ENCODE results near the gene REV1. TPM values are rescaled to one million over a fixed set of nuclear protein-coding genes. Genes with fewer than 3 reads are reported as not detected.
"Not testable (repeated sequence)": the region's sequence is repeated elsewhere in the genome, so short reads cannot be mapped to it uniquely, and the experiment has no call there.

Gene REV1
- total RNA-seq, 1 donor from 2014 or later = 34.0 TPM

DNA sequence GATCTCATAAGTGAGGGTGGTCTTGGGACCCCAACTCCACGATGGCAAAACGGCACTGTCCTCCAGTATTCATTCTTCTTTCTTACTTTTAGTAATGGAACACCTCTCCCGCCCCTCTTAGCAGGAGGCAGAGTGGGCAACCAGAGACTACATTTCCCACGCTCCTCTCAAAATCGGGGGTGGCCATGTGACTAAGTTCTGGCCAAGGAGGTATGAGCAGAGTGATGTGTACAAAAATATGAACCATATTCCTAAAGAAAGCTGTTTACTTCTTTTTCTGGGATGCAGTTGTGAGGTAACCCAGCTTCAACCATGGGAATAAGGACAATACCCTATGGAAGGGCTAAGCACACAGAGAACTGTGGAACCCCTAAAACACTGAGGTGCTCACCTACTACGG, 12.8 kb downstream of the REV1 start:
- no peak for DNase-seq (ENCODE audit: low read depth)
- TF ChIP-seq, protein P1, sequence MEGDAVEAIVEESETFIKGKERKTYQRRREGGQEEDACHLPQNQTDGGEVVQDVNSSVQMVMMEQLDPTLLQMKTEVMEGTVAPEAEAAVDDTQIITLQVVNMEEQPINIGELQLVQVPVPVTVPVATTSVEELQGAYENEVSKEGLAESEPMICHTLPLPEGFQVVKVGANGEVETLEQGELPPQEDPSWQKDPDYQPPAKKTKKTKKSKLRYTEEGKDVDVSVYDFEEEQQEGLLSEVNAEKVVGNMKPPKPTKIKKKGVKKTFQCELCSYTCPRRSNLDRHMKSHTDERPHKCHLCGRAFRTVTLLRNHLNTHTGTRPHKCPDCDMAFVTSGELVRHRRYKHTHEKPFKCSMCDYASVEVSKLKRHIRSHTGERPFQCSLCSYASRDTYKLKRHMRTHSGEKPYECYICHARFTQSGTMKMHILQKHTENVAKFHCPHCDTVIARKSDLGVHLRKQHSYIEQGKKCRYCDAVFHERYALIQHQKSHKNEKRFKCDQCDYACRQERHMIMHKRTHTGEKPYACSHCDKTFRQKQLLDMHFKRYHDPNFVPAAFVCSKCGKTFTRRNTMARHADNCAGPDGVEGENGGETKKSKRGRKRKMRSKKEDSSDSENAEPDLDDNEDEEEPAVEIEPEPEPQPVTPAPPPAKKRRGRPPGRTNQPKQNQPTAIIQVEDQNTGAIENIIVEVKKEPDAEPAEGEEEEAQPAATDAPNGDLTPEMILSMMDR (conservative IDR thresholded peaks at IDR 0.05; ENCODE audit: low read depth, low read length) = no peak
- H3K4me3 ChIP-seq (ENCODE audit: low read depth, low read length) = no peak overlapping the region

DNA sequence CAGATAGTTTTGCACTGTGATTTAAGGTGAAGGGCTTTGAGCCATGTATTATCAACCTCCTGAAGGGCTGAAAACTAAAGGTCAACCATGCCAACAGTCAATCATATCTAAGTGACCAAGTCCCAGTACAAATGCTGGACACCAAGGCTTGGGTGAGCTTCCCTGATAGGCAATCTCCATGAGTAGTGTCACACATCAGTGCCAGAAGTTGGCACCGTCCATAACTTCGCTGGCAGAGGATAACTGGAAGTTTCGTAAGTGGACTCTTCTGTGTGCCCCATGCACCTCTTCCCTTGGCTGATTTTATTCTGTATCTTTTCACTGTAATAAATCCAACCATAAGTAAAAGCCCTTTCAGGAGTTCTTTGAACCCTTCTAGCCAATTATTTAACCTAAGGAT, 13.2 kb downstream of the REV1 start:
- DNase-seq (ENCODE audit: low read depth) = no peak
- no peak overlapping the region for H3K4me3 ChIP-seq (ENCODE audit: low read depth, low read length)
- TF ChIP-seq, protein P1 (conservative IDR thresholded peaks at IDR 0.05; ENCODE audit: low read depth, low read length) = no peak

- not testable (repeated sequence) for H3K4me3 ChIP-seq (ENCODE audit: low read depth, low read length); DNase-seq (ENCODE audit: low read depth)
Observed at GRCh38 chr2:99475095-99475494, 14.7 kb downstream of the REV1 start.

GRCh38 chr2:99473518-99474083, 16.2 kb downstream of the REV1 start:
- no peak for DNase-seq (ENCODE audit: low read depth)
- H3K4me3 ChIP-seq (ENCODE audit: low read depth, low read length) = no peak overlapping the region
- TF ChIP-seq, protein P1 (conservative IDR thresholded peaks at IDR 0.05; ENCODE audit: low read depth, low read length) = no peak

- H3K4me3 ChIP-seq (ENCODE audit: low read depth, low read length) = no peak overlapping the region
- no peak for DNase-seq (ENCODE audit: low read depth)
- TF ChIP-seq, protein P1 (conservative IDR thresholded peaks at IDR 0.05; ENCODE audit: low read depth, low read length) = no peak
Observed at GRCh38 chr2:99472600-99472960, 17.2 kb downstream of the REV1 start.

DNA sequence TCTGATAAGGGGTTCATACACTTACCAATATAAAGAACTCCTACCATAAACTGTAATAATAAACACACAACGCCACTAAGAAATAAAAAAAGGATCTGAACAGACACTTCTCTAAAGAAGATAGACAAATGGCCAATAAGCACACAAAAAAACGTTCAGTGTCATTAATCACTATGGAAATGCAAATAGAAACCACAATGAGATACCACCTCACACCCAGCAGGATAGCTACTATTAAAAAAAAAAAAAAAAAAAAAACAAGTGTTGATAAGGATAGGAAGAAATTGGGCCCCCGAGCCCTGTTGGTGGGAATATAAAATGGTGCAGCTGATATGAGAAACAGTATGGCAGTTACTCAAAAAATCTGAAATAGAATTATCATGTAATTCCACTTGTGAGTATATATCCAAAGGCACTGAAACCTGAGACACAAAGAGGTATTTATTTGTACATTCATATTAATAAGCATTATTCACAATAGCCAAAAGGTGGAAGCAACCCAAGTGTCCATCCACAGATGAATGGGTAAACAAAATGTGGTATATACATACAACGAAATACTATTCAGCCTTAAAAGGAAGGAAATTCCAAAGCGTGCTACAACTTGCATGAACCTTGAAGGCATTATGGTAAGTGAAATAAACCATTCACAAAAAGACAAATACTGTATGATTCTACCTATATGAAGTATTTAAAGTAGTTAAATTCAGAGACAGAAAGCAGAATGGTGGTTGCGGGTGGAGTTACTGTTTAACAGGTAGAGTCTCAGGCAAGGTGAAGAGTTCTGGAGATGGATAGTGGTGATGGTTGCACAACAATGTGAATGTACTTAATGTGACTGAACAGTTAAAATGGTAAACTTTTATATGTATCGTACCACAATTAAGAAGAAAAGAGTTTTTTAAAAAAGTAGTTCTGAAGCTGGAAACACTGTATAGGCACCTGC, 17.9 kb downstream of the REV1 start:
- DNase-seq (ENCODE audit: low read depth) = no peak
- H3K4me3 ChIP-seq (ENCODE audit: low read depth, low read length) = no peak overlapping the region

DNA sequence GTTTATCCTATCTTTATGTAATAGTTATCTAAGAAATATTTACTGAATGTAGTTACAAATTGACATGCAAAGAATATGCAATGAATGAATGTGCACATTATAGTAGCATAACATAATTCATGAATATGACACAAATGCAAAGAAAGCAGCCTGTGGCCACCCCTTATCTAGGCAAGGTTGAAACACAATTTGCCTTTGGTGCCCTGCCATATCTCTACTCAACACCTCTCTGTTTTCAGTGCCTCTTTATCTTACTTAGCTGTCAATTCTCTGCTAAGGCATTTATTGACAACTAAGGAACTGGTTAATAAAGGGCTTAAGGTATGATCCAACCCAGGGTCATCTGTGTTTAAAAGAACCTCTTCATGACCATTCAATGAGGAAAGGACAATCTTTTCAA, 18.9 kb downstream of the REV1 start:
- DNase-seq (ENCODE audit: low read depth) = no peak
- TF ChIP-seq, protein P1 (conservative IDR thresholded peaks at IDR 0.05; ENCODE audit: low read depth, low read length) = no peak
- H3K4me3 ChIP-seq (ENCODE audit: low read depth, low read length) = no peak overlapping the region

More for the DNA sequence above, 17.9 kb downstream of the REV1 start:
- TF ChIP-seq, protein P1 (conservative IDR thresholded peaks at IDR 0.05; ENCODE audit: low read depth, low read length) = no peak

DNA sequence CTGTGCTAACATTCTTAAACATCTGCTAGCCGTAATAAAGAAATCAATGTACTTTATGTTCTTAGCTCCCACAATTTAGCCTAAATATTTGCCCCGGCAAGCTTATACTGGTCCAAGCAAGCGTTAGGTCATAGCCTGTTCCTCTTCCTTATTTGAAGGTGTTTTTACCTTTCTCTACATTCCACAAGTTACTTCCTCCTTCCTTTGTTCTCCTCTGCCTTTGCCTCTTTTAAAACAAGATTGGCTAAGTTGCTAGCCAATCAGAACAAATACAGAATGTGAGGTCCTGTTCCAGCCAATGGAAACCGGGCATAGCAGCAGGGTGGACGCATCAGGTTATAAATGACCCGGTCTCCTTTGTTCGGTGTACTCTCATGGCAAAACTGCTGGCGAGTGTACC, 19.4 kb downstream of the REV1 start:
- H3K4me3 ChIP-seq (ENCODE audit: low read depth, low read length); DNase-seq (ENCODE audit: low read depth): not testable (repeated sequence)

Measured in epithelial cell of proximal tubule (primary cell).